ENCODE measurements around the gene IFT74.

Gene IFT74

DNA sequence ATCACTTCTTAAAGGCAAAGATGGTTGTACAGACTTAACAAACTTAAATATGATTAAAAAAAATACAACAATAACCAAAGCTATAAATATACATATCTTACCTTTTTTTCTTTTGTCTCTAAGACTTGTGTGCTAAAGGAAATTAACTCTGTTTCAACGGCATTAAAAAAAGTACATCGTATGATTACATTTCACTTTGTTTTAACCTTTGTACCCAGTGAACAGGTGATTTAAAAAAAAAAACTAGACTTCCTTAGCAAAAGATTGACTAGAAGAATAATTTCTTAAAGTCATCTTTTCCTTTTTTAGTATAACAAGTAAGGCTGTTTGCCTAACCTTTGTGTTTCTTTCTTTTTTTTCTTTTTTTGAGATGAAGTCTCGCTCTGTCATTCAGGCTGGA is 49.3 kb downstream of the IFT74 start, which contains the start of gene LRRC19:
LRRC19 (minus strand) TSS at position 182 of the 400 bp plus-strand sequence. CDS start 5,978 bp downstream, outside the sequence.
- no peak within 1 kb of the TSS for H3K4me3 ChIP-seq (ENCODE audit: low read depth, low read length)
- no peak for DNase-seq (ENCODE audit: low read depth)
- TF ChIP-seq, protein P1, sequence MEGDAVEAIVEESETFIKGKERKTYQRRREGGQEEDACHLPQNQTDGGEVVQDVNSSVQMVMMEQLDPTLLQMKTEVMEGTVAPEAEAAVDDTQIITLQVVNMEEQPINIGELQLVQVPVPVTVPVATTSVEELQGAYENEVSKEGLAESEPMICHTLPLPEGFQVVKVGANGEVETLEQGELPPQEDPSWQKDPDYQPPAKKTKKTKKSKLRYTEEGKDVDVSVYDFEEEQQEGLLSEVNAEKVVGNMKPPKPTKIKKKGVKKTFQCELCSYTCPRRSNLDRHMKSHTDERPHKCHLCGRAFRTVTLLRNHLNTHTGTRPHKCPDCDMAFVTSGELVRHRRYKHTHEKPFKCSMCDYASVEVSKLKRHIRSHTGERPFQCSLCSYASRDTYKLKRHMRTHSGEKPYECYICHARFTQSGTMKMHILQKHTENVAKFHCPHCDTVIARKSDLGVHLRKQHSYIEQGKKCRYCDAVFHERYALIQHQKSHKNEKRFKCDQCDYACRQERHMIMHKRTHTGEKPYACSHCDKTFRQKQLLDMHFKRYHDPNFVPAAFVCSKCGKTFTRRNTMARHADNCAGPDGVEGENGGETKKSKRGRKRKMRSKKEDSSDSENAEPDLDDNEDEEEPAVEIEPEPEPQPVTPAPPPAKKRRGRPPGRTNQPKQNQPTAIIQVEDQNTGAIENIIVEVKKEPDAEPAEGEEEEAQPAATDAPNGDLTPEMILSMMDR (IDR thresholded peaks at IDR 0.05; ENCODE audit: control insufficient read depth, extremely low read depth, insufficient read depth) = no peak

DNA sequence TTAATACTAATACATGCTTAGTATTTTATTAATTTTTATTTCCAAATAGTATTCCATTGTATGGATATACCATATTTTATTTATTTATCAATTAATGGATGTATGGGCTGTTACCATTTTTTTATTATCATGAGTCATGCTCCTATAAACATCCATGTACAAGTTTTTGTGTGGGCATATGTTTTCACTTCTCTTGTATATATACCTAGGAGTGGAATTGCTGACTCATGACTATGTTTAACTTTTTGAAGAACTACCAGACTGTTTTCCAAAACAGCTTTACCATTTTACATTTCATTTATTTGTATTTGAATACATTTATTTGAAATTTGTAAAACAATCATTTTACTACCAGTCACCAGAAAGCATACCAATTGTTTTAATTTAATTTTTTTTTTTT is 63.4 kb downstream of the IFT74 start:
- DNase-seq (ENCODE audit: low read depth) = peak; percentile 1
- TF ChIP-seq, protein P1 (IDR thresholded peaks at IDR 0.05; ENCODE audit: control insufficient read depth, extremely low read depth, insufficient read depth) = no peak
- no peak overlapping the region for H3K4me3 ChIP-seq (ENCODE audit: low read depth, low read length)

DNA sequence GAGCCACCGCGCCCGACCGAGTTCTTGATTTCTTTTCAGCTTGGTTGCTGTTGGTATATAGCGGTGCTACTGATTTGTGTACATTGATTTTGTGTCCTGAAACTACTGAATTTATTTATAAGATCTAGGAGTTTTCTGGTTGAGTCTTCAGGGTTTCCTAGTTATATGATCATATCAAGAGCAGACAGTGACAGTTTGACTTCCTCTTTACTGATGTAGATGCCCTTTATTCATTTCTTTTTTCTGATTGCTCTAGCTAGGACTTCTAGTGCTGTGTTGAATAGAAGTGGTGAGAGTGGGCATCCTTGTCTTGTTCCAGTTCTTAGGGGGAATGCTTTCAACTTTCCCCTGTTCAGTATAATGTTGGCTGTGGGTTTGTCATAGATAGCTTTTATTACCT is 66.7 kb downstream of the IFT74 start:
- no peak overlapping the region for H3K4me3 ChIP-seq (ENCODE audit: low read depth, low read length)
- DNase-seq (ENCODE audit: low read depth) = no peak
- TF ChIP-seq, protein P1 (IDR thresholded peaks at IDR 0.05; ENCODE audit: control insufficient read depth, extremely low read depth, insufficient read depth) = no peak

DNA sequence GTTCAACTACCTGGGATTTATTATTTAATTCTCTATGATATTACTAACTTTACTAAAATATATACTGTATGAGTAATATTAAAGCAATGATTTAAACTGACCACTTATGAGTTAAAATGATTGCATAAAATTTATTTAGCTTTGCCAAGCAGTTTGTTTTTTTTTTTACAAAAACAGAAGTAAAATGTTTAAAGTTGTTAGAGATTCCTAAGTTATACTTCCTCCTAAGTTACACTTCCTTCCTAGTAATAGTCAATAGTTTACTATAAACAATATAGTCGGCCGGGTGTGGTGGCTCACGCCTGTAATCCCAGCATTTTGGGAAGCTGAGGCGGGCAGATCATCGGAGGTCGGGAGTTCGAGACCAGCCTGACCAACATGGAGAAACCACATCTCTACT is 73.0 kb downstream of the IFT74 start:
- no peak for DNase-seq (ENCODE audit: low read depth)
- TF ChIP-seq, protein P1 (IDR thresholded peaks at IDR 0.05; ENCODE audit: control insufficient read depth, extremely low read depth, insufficient read depth) = no peak
- H3K4me3 ChIP-seq (ENCODE audit: low read depth, low read length) = no peak overlapping the region

DNA sequence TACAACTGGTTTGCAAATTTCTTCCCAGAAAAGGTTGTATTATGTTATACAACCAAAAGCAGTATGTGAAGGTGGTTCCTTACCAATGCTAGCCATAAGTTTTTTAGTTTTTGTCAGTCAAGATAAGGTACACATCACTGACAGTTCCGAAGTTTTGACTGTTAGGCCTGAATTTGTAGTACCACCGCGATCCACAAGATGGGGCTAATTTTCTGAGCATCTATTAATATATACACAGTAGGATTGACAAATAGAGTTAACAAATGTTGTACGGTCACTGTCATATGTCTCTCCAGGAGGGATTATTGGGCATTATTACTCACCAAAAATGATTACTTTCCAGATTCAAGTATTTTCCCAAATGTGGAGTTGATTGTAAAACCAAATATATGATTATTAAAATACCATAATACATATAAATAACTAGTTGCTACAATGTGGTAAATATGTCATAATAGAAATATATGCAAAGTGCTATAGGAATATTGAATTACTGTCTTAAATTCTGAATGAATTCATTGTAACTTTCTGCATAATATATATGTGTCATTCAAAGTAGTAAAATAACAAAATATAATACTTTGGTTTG is 77.7 kb downstream of the IFT74 start:
- TF ChIP-seq, protein P1 (IDR thresholded peaks at IDR 0.05; ENCODE audit: control insufficient read depth, extremely low read depth, insufficient read depth) = peak; percentile 80
- peak; percentile 32 for DNase-seq (ENCODE audit: low read depth)
- H3K4me3 ChIP-seq (ENCODE audit: low read depth, low read length) = no peak overlapping the region

DNA sequence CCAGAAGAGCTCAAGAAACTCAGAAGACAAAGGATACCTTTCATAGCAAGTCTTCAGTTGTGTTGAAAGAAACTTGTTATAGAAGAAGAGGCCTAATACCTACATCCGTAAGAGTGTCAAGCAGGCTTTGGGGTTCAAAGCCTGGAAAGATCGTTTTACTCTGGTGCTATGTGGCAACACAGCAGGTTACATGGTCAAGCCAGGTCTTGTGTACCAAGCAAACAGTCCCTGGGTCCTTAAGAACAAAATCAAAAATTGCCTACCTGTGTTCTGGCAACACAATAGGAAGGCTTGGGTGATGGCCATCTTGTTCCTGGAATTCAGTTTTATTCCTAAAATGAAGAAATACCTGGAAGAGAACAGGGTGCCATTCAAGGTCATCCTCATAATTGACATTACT is 81.3 kb downstream of the IFT74 start:
- TF ChIP-seq, protein P1 (IDR thresholded peaks at IDR 0.05; ENCODE audit: control insufficient read depth, extremely low read depth, insufficient read depth) = no peak
- H3K4me3 ChIP-seq (ENCODE audit: low read depth, low read length) = no peak overlapping the region
- no peak for DNase-seq (ENCODE audit: low read depth)

DNA sequence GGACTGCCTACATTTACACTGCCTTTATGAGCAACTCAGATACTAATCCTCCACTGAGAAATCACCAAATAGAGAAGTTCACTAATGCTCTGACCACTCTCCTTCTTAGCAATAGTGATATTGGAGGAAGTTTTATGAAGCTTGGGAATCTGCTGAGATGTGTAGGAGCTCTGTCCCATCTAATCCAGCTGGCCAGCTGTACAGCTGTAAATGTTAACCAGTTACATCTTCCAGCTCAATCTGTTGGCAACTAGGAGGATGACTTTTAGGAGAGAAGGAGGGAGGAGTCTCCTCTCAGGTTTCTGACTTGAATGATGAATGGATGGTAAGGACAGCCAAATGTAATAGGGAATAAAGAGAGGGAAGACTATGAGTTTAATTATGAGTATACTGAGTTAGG is 85.5 kb downstream of the IFT74 start:
- no peak for DNase-seq (ENCODE audit: low read depth)
- no peak overlapping the region for H3K4me3 ChIP-seq (ENCODE audit: low read depth, low read length)
- TF ChIP-seq, protein P1 (IDR thresholded peaks at IDR 0.05; ENCODE audit: control insufficient read depth, extremely low read depth, insufficient read depth) = no peak
